A549 treated with AZD2906 at 1 μM for 4 hours (cell line): ENCODE data around the gene OR1K1. TPM values are rescaled to one million over a fixed set of nuclear protein-coding genes. Genes with fewer than 3 reads are reported as not detected.

Source experiments
- total RNA-seq: library from RNA; stranded (reverse); fragments of 200-300 nt; extraction: Qiagen RNA extraction; gene quantifications from 5 replicates; pipeline ENCODE4 v1.2.3, GENCODE V29; 2022

The OR1K1 gene, protein sequence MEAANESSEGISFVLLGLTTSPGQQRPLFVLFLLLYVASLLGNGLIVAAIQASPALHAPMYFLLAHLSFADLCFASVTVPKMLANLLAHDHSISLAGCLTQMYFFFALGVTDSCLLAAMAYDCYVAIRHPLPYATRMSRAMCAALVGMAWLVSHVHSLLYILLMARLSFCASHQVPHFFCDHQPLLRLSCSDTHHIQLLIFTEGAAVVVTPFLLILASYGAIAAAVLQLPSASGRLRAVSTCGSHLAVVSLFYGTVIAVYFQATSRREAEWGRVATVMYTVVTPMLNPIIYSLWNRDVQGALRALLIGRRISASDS
- total RNA-seq, result not detected in 5 replicates

DNA sequence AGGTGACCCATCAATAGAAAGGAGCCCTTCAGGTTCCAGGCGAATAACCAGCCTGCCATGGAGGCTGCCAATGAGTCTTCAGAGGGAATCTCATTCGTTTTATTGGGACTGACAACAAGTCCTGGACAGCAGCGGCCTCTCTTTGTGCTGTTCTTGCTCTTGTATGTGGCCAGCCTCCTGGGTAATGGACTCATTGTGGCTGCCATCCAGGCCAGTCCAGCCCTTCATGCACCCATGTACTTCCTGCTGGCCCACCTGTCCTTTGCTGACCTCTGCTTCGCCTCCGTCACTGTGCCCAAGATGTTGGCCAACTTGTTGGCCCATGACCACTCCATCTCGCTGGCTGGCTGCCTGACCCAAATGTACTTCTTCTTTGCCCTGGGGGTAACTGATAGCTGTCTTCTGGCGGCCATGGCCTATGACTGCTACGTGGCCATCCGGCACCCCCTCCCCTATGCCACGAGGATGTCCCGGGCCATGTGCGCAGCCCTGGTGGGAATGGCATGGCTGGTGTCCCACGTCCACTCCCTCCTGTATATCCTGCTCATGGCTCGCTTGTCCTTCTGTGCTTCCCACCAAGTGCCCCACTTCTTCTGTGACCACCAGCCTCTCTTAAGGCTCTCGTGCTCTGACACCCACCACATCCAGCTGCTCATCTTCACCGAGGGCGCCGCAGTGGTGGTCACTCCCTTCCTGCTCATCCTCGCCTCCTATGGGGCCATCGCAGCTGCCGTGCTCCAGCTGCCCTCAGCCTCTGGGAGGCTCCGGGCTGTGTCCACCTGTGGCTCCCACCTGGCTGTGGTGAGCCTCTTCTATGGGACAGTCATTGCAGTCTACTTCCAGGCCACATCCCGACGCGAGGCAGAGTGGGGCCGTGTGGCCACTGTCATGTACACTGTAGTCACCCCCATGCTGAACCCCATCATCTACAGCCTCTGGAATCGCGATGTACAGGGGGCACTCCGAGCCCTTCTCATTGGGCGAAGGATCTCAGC, at the start of gene OR1K1:
Gene OR1K1, plus strand, starts transcription at position 58 of the 995 bp plus-strand sequence. Its CDS starts 0 bp downstream, at position 58.

DNA sequence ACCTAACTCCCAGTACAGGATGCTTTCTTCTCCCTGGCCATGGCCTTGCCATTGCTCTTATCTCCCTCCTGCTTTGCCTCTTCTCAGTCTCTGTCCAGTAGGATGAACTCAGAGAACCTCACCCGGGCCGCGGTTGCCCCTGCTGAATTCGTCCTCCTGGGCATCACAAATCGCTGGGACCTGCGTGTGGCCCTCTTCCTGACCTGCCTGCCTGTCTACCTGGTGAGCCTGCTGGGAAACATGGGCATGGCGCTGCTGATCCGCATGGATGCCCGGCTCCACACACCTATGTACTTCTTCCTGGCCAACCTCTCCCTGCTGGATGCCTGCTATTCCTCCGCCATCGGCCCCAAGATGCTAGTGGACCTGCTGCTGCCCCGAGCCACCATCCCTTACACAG, 11.1 kb upstream of the OR1K1 start, which contains the start of gene OR5C1:
Gene OR5C1, plus strand, starts transcription at position 103 of the 400 bp plus-strand sequence. Its CDS starts 0 bp downstream, at position 103.

Other genes starting within 250 kb of the OR1K1 start
- not detected in 5 replicates for gene OR1N2, start 247.0 kb upstream of the OR1K1 start, total RNA-seq
- gene OR1L8, start 216.7 kb upstream of the OR1K1 start, total RNA-seq, result not detected in 5 replicates
- 0.07 TPM in 1 of 5 replicates, not detected in the others for gene OR1Q1, start 185.4 kb upstream of the OR1K1 start, total RNA-seq
- gene OR1B1, start 142.5 kb upstream of the OR1K1 start, total RNA-seq, result not detected in 5 replicates
- gene OR1L1, start 138.4 kb upstream of the OR1K1 start, total RNA-seq, result not detected in 5 replicates
- not detected in 5 replicates for gene OR1L3, start 125.0 kb upstream of the OR1K1 start, total RNA-seq
- not detected in 5 replicates for gene OR1L4, start 76.1 kb upstream of the OR1K1 start, total RNA-seq
- gene OR1L6, start 57.8 kb upstream of the OR1K1 start, total RNA-seq, result not detected in 5 replicates
- not detected in 5 replicates for gene OR5C1, start 11.2 kb upstream of the OR1K1 start, total RNA-seq
- gene PDCL, start 28.5 kb downstream of the OR1K1 start, total RNA-seq, result 14.2 to 17.5 TPM (median 15.9 TPM) in 5 replicates
- 15.2 to 20.7 TPM (median 19.1 TPM) in 5 replicates for gene RC3H2, start 105.2 kb downstream of the OR1K1 start, total RNA-seq
- gene ZBTB6, start 113.2 kb downstream of the OR1K1 start, total RNA-seq, result 5.4 to 5.7 TPM (median 5.5 TPM) in 5 replicates
- 1.2 to 1.9 TPM (median 1.9 TPM) in 5 replicates for gene ZBTB26, start 131.4 kb downstream of the OR1K1 start, total RNA-seq
- gene RABGAP1, start 140.9 kb downstream of the OR1K1 start, total RNA-seq, result 12.1 to 16.1 TPM (median 12.7 TPM) in 5 replicates
- not detected in 5 replicates for gene GPR21, start 233.5 kb downstream of the OR1K1 start, total RNA-seq